SK-N-SH treated with all-trans-retinoic acid at 6 μM for 48 hours (cell line): ENCODE data around the gene CRAT.

Source experiments
- GLIS3 ChIP-seq: fragments of 250-450 bp; sonication (Bioruptor Pico); IDR thresholded peaks from 2 replicates; pipeline ENCODE4 v1.5.0; 2020; ENCODE audit warnings: mild to moderate bottlenecking, moderate library complexity
- POU6F1 ChIP-seq: fragments of 250-450 bp; sonication (Bioruptor Pico); IDR thresholded peaks from 2 replicates; pipeline ENCODE4 v1.8.0; 2021; ENCODE audit warnings: low read depth, mild to moderate bottlenecking, moderate library complexity, borderline replicate concordance
- RARB ChIP-seq: fragments of 250-450 bp; sonication (Bioruptor Pico); IDR thresholded peaks from 2 replicates; pipeline ENCODE4 v1.8.0; 2021; ENCODE audit warnings: mild to moderate bottlenecking, moderate library complexity
- ZFP30 ChIP-seq: fragments of 450-650 bp; formaldehyde crosslinking; IDR thresholded peaks from 2 replicates; pipeline ENCODE4 v1.5.0; 2022; ENCODE audit warnings: mild to moderate bottlenecking, moderate library complexity
- TF ChIP-seq, protein P1 (sequence below): fragments of 250-450 bp; sonication (Bioruptor Pico); IDR thresholded peaks from 2 replicates; pipeline ENCODE4 v1.8.0; 2020; ENCODE audit warnings: mild to moderate bottlenecking, moderate library complexity, borderline replicate concordance

GRCh38 chr9:129059796-129060785 is 50.5 kb downstream of the CRAT start:
- TF ChIP-seq RARB = no peak
- TF ChIP-seq, protein P1, sequence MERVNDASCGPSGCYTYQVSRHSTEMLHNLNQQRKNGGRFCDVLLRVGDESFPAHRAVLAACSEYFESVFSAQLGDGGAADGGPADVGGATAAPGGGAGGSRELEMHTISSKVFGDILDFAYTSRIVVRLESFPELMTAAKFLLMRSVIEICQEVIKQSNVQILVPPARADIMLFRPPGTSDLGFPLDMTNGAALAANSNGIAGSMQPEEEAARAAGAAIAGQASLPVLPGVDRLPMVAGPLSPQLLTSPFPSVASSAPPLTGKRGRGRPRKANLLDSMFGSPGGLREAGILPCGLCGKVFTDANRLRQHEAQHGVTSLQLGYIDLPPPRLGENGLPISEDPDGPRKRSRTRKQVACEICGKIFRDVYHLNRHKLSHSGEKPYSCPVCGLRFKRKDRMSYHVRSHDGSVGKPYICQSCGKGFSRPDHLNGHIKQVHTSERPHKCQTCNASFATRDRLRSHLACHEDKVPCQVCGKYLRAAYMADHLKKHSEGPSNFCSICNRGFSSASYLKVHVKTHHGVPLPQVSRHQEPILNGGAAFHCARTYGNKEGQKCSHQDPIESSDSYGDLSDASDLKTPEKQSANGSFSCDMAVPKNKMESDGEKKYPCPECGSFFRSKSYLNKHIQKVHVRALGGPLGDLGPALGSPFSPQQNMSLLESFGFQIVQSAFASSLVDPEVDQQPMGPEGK (CRISPR knock-in tag) = no peak
- TF ChIP-seq ZFP30 (CRISPR knock-in tag) = no peak
- no peak for TF ChIP-seq POU6F1 (CRISPR knock-in tag)
- TF ChIP-seq GLIS3 (CRISPR knock-in tag) = no peak
